Small intestine (tissue), 7 donors: ENCODE results near the gene MARCHF10. TPM values are rescaled to one million over a fixed set of nuclear protein-coding genes. Genes with fewer than 3 reads are reported as not detected.

Experiments used
- DNase-seq, 2 donors: peaks; one replicate each; pipeline versions ENCODE4 v3.0.0 to v3.0.0-alpha.2; 2013
- FAIRE-seq: peaks from 2 replicates; lab custom pipeline; 2012; peaks lifted over from hg19 to GRCh38; lab: Jason Lieb, UNC
- H3K27ac ChIP-seq, 3 donors: one replicate each; pipeline ENCODE4 v1.5.1; 2013; ENCODE audit warnings: low read length in 2 of 3, mild to moderate bottlenecking in 2 of 3, control low read depth in 1 of 3, inconsistent platforms in 1 of 3, low read depth in 1 of 3, moderate library complexity in 1 of 3
- H3K27me3 ChIP-seq, 3 donors: one replicate each; pipeline ENCODE4 v1.6.1; 2013; ENCODE audit warnings: low read length in 3 of 3, inconsistent platforms in 1 of 3; ENCODE audit not compliant: control insufficient read depth in 3 of 3, insufficient read depth in 3 of 3
- H3K36me3 ChIP-seq, 3 donors: one replicate each; pipeline ENCODE4 v1.6.1; 2013; ENCODE audit warnings: low read length in 3 of 3, inconsistent platforms in 1 of 3, low read depth in 1 of 3, mild to moderate bottlenecking in 1 of 3, moderate library complexity in 1 of 3; ENCODE audit not compliant: control insufficient read depth in 3 of 3, insufficient read depth in 2 of 3
- H3K4me1 ChIP-seq, 3 donors: one replicate each; pipeline ENCODE4 v1.6.1; 2013; ENCODE audit warnings: low read length in 2 of 3, inconsistent platforms in 1 of 3, low read depth in 1 of 3, mild to moderate bottlenecking in 1 of 3, moderate library complexity in 1 of 3; ENCODE audit not compliant: control insufficient read depth in 3 of 3, insufficient read depth in 2 of 3
- H3K4me3 ChIP-seq, 3 donors: one replicate each; pipeline ENCODE4 v1.5.1; 2013; ENCODE audit warnings: low read length in 3 of 3, control low read depth in 1 of 3, inconsistent platforms in 1 of 3, low read depth in 1 of 3, mild to moderate bottlenecking in 1 of 3, moderate library complexity in 1 of 3
- H3K9me3 ChIP-seq, 2 donors: one replicate each; pipeline ENCODE4 v1.6.1; 2013; ENCODE audit warnings: low read depth in 1 of 2, low read length in 1 of 2; ENCODE audit not compliant: control insufficient read depth in 2 of 2, insufficient read depth in 1 of 2
- WGBS, 3 donors: extraction: QIAGEN DNeasy Blood & Tissue Kit; methylation state at CpG; one replicate each; pipeline ENCODE4 v1.1.7; 2013; 5-methylcytosine and 5-hydroxymethylcytosine counted together
- polyA plus RNA-seq, 4 donors: library from polyadenylated mRNA; stranded (reverse) in 3 of 4; unstranded in 1 of 4; fragments of 200-250 nt in 3 of 4; fragments of 120-200 nt in 1 of 4; gene quantifications; one replicate each; pipeline versions ENCODE4 v1.2.1 to v1.2.3, GENCODE V29; 2013
- donor health status: healthy with polysubstance abuse.
- donor health status: control.
- donor health status: control.
- donor health status: Bipolar disorder and iron deficiency.
- donor health status: healthy.

The MARCHF10 gene
- polyA plus RNA-seq, 4 donors = 0.10 to 0.13 TPM; not detected in 2

GRCh38 chr17:62719586-62719985 is 88.5 kb downstream of the MARCHF10 start:
- Histone ChIP-seq H3K4me1 (no peaks in the 10 kb centered on the region), H3K4me3 (no peak overlapping the region), H3K27ac (no peak overlapping the region), H3K27me3 (no peaks in the 10 kb centered on the region), H3K9me3 (no peaks in the 10 kb centered on the region), H3K36me3 (no peaks in the 10 kb centered on the region)
- no peak for FAIRE-seq
- no peak for DNase-seq
- 86 to 92% (median 89%) methylated on average over 1 of the region's 1 CpG for WGBS, 3 donors

- no peaks in the 10 kb centered on the region for H3K9me3 ChIP-seq
- FAIRE-seq (no peak), DNase-seq (no peak)
- 70 to 85% (median 79%) methylated on average over 11 of the region's 11 CpGs for WGBS, 3 donors
- H3K4me3 ChIP-seq = no peak overlapping the region
- no peak overlapping the region for H3K27ac ChIP-seq
- no peaks in the 10 kb centered on the region for H3K4me1 ChIP-seq
- H3K27me3 ChIP-seq = no peaks in the 10 kb centered on the region
- no peaks in the 10 kb centered on the region for H3K36me3 ChIP-seq
These were observed 89.7 kb downstream of the MARCHF10 start for GRCh38 chr17:62718429-62718828.

- no peaks in the 10 kb centered on the region for H3K9me3 ChIP-seq
- FAIRE-seq (no peak), DNase-seq (no peak)
- no peaks in the 10 kb centered on the region for H3K36me3 ChIP-seq
- H3K27me3 ChIP-seq = no peaks in the 10 kb centered on the region
- H3K27ac ChIP-seq = no peak overlapping the region
- 80 to 86% (median 84%) methylated on average over 8 of the region's 8 CpGs for WGBS, 3 donors
- H3K4me3 ChIP-seq = no peak overlapping the region
- H3K4me1 ChIP-seq = no peaks in the 10 kb centered on the region
These were observed 90.2 kb downstream of the MARCHF10 start for GRCh38 chr17:62717889-62718288.

- Histone ChIP-seq H3K4me3 (no peak overlapping the region), H3K36me3 (no peaks in the 10 kb centered on the region), H3K27me3 (no peaks in the 10 kb centered on the region), H3K4me1 (no peaks in the 10 kb centered on the region), H3K27ac (no peak overlapping the region), H3K9me3 (no peaks in the 10 kb centered on the region)
- WGBS, 3 donors = 85 to 96% (median 94%) methylated on average over 6 of the region's 6 CpGs
- DNase-seq (no peak), FAIRE-seq (no peak)
These were observed 90.6 kb downstream of the MARCHF10 start for GRCh38 chr17:62717589-62717855.

- FAIRE-seq (no peak), DNase-seq (no peak)
- 87 to 90% (median 90%) methylated on average over 23 of the region's 23 CpGs for WGBS, 3 donors
These were observed 91.1 kb downstream of the MARCHF10 start for GRCh38 chr17:62716834-62717588.

GRCh38 chr17:62715882-62716390 is 92.2 kb downstream of the MARCHF10 start:
- Histone ChIP-seq H3K9me3 (no peaks in the 10 kb centered on the region), H3K4me1 (no peaks in the 10 kb centered on the region), H3K27me3 (no peaks in the 10 kb centered on the region), H3K27ac (no peak overlapping the region), H3K36me3 (no peaks in the 10 kb centered on the region), H3K4me3 (no peak overlapping the region)
- FAIRE-seq (no peak), DNase-seq (no peak)
- 93 to 97% (median 95%) methylated on average over 18 of the region's 18 CpGs for WGBS, 3 donors

More at GRCh38 chr17:62716834-62717588, 91.1 kb downstream of the MARCHF10 start:
- Histone ChIP-seq H3K4me1 (no peaks in the 10 kb centered on the region), H3K27ac (no peak overlapping the region), H3K9me3 (no peaks in the 10 kb centered on the region), H3K27me3 (no peaks in the 10 kb centered on the region), H3K36me3 (no peaks in the 10 kb centered on the region), H3K4me3 (no peak overlapping the region)

- no peak for DNase-seq
- no peak for FAIRE-seq
- no peak overlapping the region for H3K4me3 ChIP-seq
- H3K27ac ChIP-seq = no peak overlapping the region
- no peaks in the 10 kb centered on the region for H3K4me1 ChIP-seq
- peaks cover 0 to 3% (median 0%) of the 10 kb centered on the region in 3 donors for H3K27me3 ChIP-seq
- no peaks in the 10 kb centered on the region for H3K9me3 ChIP-seq
- no peaks in the 10 kb centered on the region for H3K36me3 ChIP-seq
- 87 to 91% (median 89%) methylated on average over 8 of the region's 8 CpGs for WGBS, 3 donors
These were observed 93.9 kb downstream of the MARCHF10 start for GRCh38 chr17:62714016-62714777.

- no peak for FAIRE-seq
These were observed 94.8 kb downstream of the MARCHF10 start for GRCh38 chr17:62713086-62713881.

More at GRCh38 chr17:62713086-62713881, 94.8 kb downstream of the MARCHF10 start:
- Histone ChIP-seq H3K4me3 (no peak overlapping the region), H3K9me3 (peaks cover 0 to 8% of the 10 kb centered on the region in 2 donors), H3K27ac (no peak overlapping the region), H3K4me1 (no peaks in the 10 kb centered on the region), H3K27me3 (peaks cover 0 to 3% (median 0%) of the 10 kb centered on the region in 3 donors), H3K36me3 (no peaks in the 10 kb centered on the region)
- DNase-seq = no peak
- WGBS, 3 donors = 71 to 80% (median 78%) methylated on average over 17 of the region's 17 CpGs
